Keratinocyte (primary cell): ENCODE data around the gene SYNGR1. TPM values are rescaled to one million over a fixed set of nuclear protein-coding genes. Genes with fewer than 3 reads are reported as not detected.

Experiments used
- DNase-seq: peaks from one replicate; pipeline ENCODE4 v3.0.0-alpha.2; 2011; ENCODE audit warnings: low read depth, missing footprints, low spot score
- FAIRE-seq: peaks from 2 replicates; lab custom pipeline; 2011; peaks lifted over from hg19 to GRCh38; lab: Jason Lieb, UNC
- H2AFZ ChIP-seq: 2 replicates; pipeline ENCODE4 v1.6.0; 2012; ENCODE audit warnings: low read length, control low read depth, inconsistent platforms; ENCODE audit not compliant: control insufficient read depth
- H3K27ac ChIP-seq: 2 replicates; pipeline ENCODE4 v1.5.1; 2011; ENCODE audit warnings: low read length; ENCODE audit not compliant: control insufficient read depth, insufficient read depth
- H3K27me3 ChIP-seq: 3 replicates; pipeline ENCODE4 v1.6.0; 2011; ENCODE audit warnings: low read length; ENCODE audit not compliant: control insufficient read depth, insufficient read depth; ENCODE audit errors: extremely low read depth
- H3K36me3 ChIP-seq, 2 experiments: 2 replicates in 1 of 2; 3 replicates in 1 of 2; pipeline ENCODE4 v1.5.1; 2011; ENCODE audit warnings: low read length in 2 of 2, mild to moderate bottlenecking in 1 of 2; ENCODE audit not compliant: control insufficient read depth in 2 of 2, insufficient read depth in 2 of 2; ENCODE audit errors: extremely low read depth in 1 of 2
- H3K4me1 ChIP-seq: 3 replicates; pipeline ENCODE4 v1.5.1; 2011; ENCODE audit warnings: low read length; ENCODE audit not compliant: control insufficient read depth, insufficient read depth; ENCODE audit errors: extremely low read depth
- H3K4me2 ChIP-seq: 3 replicates; pipeline ENCODE4 v1.6.0; 2011; ENCODE audit warnings: low read depth, low read length; ENCODE audit not compliant: control insufficient read depth, insufficient read depth; ENCODE audit errors: extremely low read depth
- H3K4me3 ChIP-seq, 3 experiments: fragments of 200-600 bp in 1 of 3; sonication (generic) in 1 of 3; 2 replicates in 2 of 3; 3 replicates in 1 of 3; pipeline ENCODE4 v1.5.1; 2011 to 2016; ENCODE audit warnings: low read length in 3 of 3, mild to moderate bottlenecking in 3 of 3, control low read depth in 2 of 3, inconsistent platforms in 1 of 3, low read depth in 1 of 3, mixed read lengths in 1 of 3, mixed run types in 1 of 3, moderate library complexity in 1 of 3; ENCODE audit not compliant: control insufficient read depth in 2 of 3, insufficient read depth in 2 of 3; ENCODE audit errors: extremely low read depth in 1 of 3
- H3K79me2 ChIP-seq: 2 replicates; pipeline ENCODE4 v1.6.0; 2012; ENCODE audit warnings: low read length; ENCODE audit not compliant: control insufficient read depth, insufficient read depth
- H3K9ac ChIP-seq: 3 replicates; pipeline ENCODE4 v1.6.0; 2011; ENCODE audit warnings: low read length; ENCODE audit not compliant: control insufficient read depth, insufficient read depth; ENCODE audit errors: extremely low read depth
- H3K9me1 ChIP-seq: 3 replicates; pipeline ENCODE4 v1.6.0; 2011; ENCODE audit warnings: low read length; ENCODE audit not compliant: control insufficient read depth, insufficient read depth; ENCODE audit errors: extremely low read depth
- H3K9me3 ChIP-seq: 2 replicates; pipeline ENCODE4 v1.5.1; 2012; ENCODE audit warnings: low read depth, low read length; ENCODE audit not compliant: control insufficient read depth
- H4K20me1 ChIP-seq: 3 replicates; pipeline ENCODE4 v1.6.0; 2011; ENCODE audit warnings: low read length; ENCODE audit not compliant: control insufficient read depth, insufficient read depth; ENCODE audit errors: extremely low read depth
- CTCF ChIP-seq, 3 experiments: IDR thresholded peaks in 1 of 3; conservative IDR thresholded peaks in 1 of 3; optimal IDR thresholded peaks in 1 of 3; 2 replicates in 2 of 3; 3 replicates in 1 of 3; pipeline versions ENCODE3 to v1.5.1; 2011; ENCODE audit warnings: low read length in 3 of 3, mild to moderate bottlenecking in 3 of 3, moderate library complexity in 2 of 3, control low read depth in 1 of 3, inconsistent platforms in 1 of 3; ENCODE audit not compliant: insufficient read depth in 2 of 3; ENCODE audit errors: extremely low read depth in 1 of 3
- dilution Hi-C: fragments of 300-500 bp; cut with MboI; formaldehyde crosslinking; loops from one replicate; pipeline ENCODE4 v1.7.0; 2020; ENCODE audit warnings: low sequenced_read_pairs; ENCODE audit not compliant: extremely low pct_ligation_motif_present
- polyA plus RNA-seq, 5 experiments: library from polyadenylated mRNA; depleted of rRNA in 3 of 5; stranded (reverse) in 3 of 5; stranded (forward) in 1 of 5; unstranded in 1 of 5; fragments of >200 nt; gene quantifications; 1 replicate in 1 of 5; 2 replicates in 3 of 5; 3 replicates in 1 of 5; pipeline versions ENCODE4 v1.2.1 to v1.2.3, GENCODE V29; 2011 to 2012; ENCODE audit warnings: missing spikeins in 2 of 5, low read depth in 1 of 5, low replicate concordance in 1 of 5

Gene SYNGR1
- polyA plus RNA-seq, 1 donor (not counting 4 experiments of a cell fraction or from before 2014, with no cell fraction given) = 0.63 TPM

GRCh38 chr22:39388261-39389011 is 38.6 kb downstream of the SYNGR1 start:
- H2AFZ ChIP-seq = peak overlapping the region; percentile 86
- dilution Hi-C loops = no loop called here
- no peak for FAIRE-seq

DNA sequence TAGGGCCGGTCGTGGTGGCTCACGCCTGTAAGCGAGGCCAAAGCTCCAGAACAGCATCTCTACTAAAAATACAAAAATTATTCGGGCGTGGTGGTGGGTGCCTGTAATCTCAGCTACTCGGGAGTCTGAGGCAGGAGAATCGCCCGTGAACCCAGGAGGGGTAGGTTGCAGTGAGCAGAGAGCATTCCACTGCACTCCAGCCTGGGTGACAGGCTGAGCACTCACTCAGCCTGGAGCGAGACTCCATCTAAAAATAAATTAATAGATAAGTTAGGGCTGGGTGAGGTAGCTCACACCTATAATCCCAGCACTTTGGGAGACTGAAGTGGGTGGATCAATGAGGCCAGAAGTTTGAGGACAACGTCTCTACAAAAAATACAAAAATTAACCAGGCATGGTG is 39.6 kb downstream of the SYNGR1 start:
- H3K4me1 ChIP-seq = peaks cover 1% of the 10 kb centered on the region
- H3K36me3 ChIP-seq = no peaks in the 10 kb centered on the region
- H3K79me2 ChIP-seq = no peaks in the 10 kb centered on the region
- no peaks in the 10 kb centered on the region for H4K20me1 ChIP-seq
- H3K27ac ChIP-seq = no peak overlapping the region
- H2AFZ ChIP-seq = no peak overlapping the region
- H3K27me3 ChIP-seq = peaks cover 10% of the 10 kb centered on the region
- FAIRE-seq (no peak), DNase-seq (no peak)
- H3K9ac ChIP-seq = no peak overlapping the region
- no peaks in the 10 kb centered on the region for H3K9me3 ChIP-seq
- H3K4me2 ChIP-seq = no peak overlapping the region
- H3K4me3 ChIP-seq = no peak overlapping the region
- no peak for TF ChIP-seq CTCF (optimal IDR thresholded peaks at IDR 0.05 in 1 of 3, IDR thresholded peaks at IDR 0.05 in 1 of 3, conservative IDR thresholded peaks at IDR 0.05 in 1 of 3; ENCODE audit: extremely low read depth in 1 of 3, insufficient read depth in 2 of 3, low read length in 3 of 3)
- dilution Hi-C loops = no loop called here
- H3K9me1 ChIP-seq = no peaks in the 10 kb centered on the region

More at GRCh38 chr22:39388261-39389011, 38.6 kb downstream of the SYNGR1 start:
- Histone ChIP-seq H3K9ac (no peak overlapping the region), H3K9me3 (no peaks in the 10 kb centered on the region), H3K4me2 (peak overlapping the region; percentile 78), H3K4me3 (peak overlapping the region; percentile 35 to 52 (median 51)), H4K20me1 (no peaks in the 10 kb centered on the region), H3K4me1 (peaks cover 7% of the 10 kb centered on the region), H3K36me3 (no peaks in the 10 kb centered on the region), H3K9me1 (no peaks in the 10 kb centered on the region), H3K27me3 (peaks cover 10% of the 10 kb centered on the region), H3K27ac (no peak overlapping the region), H3K79me2 (no peaks in the 10 kb centered on the region)
- no peak for TF ChIP-seq CTCF (optimal IDR thresholded peaks at IDR 0.05 in 1 of 3, IDR thresholded peaks at IDR 0.05 in 1 of 3, conservative IDR thresholded peaks at IDR 0.05 in 1 of 3; ENCODE audit: extremely low read depth in 1 of 3, insufficient read depth in 2 of 3, low read length in 3 of 3)
- DNase-seq = no peak
